H9 (cell line): ENCODE results near the gene TMC3. TPM values are rescaled to one million over a fixed set of nuclear protein-coding genes. Genes with fewer than 3 reads are reported as not detected.
"Not testable (repeated sequence)": the region's sequence is repeated elsewhere in the genome, so short reads cannot be mapped to it uniquely, and the experiment has no call there.

Experiments
- DNase-seq: peaks from one replicate; pipeline ENCODE4 v3.0.0-alpha.2; 2017
- H2AFZ ChIP-seq: one replicate; pipeline ENCODE4 v1.6.1; 2013; ENCODE audit warnings: mild to moderate bottlenecking, low read length, control low read depth, moderate library complexity
- H2AK5ac ChIP-seq: 2 replicates; pipeline ENCODE4 v1.6.1; 2013; ENCODE audit warnings: low read length, control low read depth, mixed read lengths; ENCODE audit not compliant: insufficient read length
- H2BK120ac ChIP-seq: one replicate; pipeline ENCODE4 v1.6.1; 2013; ENCODE audit warnings: low read depth, mild to moderate bottlenecking, low read length, control low read depth, inconsistent platforms; ENCODE audit not compliant: poor library complexity, severe bottlenecking
- H2BK12ac ChIP-seq: 2 replicates; pipeline ENCODE4 v1.6.1; 2013; ENCODE audit warnings: low read length, control low read depth, mixed read lengths, low read depth; ENCODE audit not compliant: insufficient read length
- H2BK15ac ChIP-seq: 2 replicates; pipeline ENCODE4 v1.6.1; 2013; ENCODE audit warnings: low read depth, low read length, control low read depth
- H2BK20ac ChIP-seq: one replicate; pipeline ENCODE4 v1.6.1; 2013; ENCODE audit warnings: low read depth, mild to moderate bottlenecking, low read length, control low read depth, inconsistent platforms; ENCODE audit not compliant: poor library complexity, severe bottlenecking
- H2BK5ac ChIP-seq: 2 replicates; pipeline ENCODE4 v1.6.1; 2013; ENCODE audit warnings: low read length, control low read depth, mixed read lengths; ENCODE audit not compliant: insufficient read length
- H3K14ac ChIP-seq: 2 replicates; pipeline ENCODE4 v1.6.1; 2013; ENCODE audit warnings: low read length, control low read depth; ENCODE audit not compliant: insufficient read depth
- H3K18ac ChIP-seq: 2 replicates; pipeline ENCODE4 v1.6.1; 2013; ENCODE audit warnings: low read depth, mild to moderate bottlenecking, mixed read lengths, low read length, control low read depth; ENCODE audit not compliant: insufficient read length
- H3K23ac ChIP-seq: 2 replicates; pipeline ENCODE4 v1.6.1; 2013; ENCODE audit warnings: low read length, control low read depth, mixed read lengths, low read depth; ENCODE audit not compliant: insufficient read length
- H3K23me2 ChIP-seq: 2 replicates; pipeline ENCODE4 v1.6.1; 2013; ENCODE audit warnings: low read depth, mild to moderate bottlenecking, mixed read lengths, low read length, control low read depth; ENCODE audit not compliant: insufficient read length, poor library complexity, severe bottlenecking
- H3K27ac ChIP-seq: 2 replicates; pipeline ENCODE4 v1.5.1; 2013; ENCODE audit warnings: low read length, control low read depth, mixed read lengths, low read depth; ENCODE audit not compliant: insufficient read length
- H3K27me3 ChIP-seq: 2 replicates; pipeline ENCODE4 v1.6.1; 2013; ENCODE audit warnings: low read length, control low read depth, inconsistent platforms; ENCODE audit not compliant: insufficient read depth
- H3K4ac ChIP-seq: 2 replicates; pipeline ENCODE4 v1.6.1; 2013; ENCODE audit warnings: low read depth, mild to moderate bottlenecking, control low read depth, inconsistent platforms, low read length, moderate library complexity
- H3K4me1 ChIP-seq: 2 replicates; pipeline ENCODE4 v1.6.1; 2013; ENCODE audit warnings: low read length, control low read depth, inconsistent platforms; ENCODE audit not compliant: insufficient read depth
- H3K4me2 ChIP-seq: 2 replicates; pipeline ENCODE4 v1.6.1; 2013; ENCODE audit warnings: low read length, control low read depth, mixed read lengths; ENCODE audit not compliant: insufficient read length, insufficient read depth
- H3K56ac ChIP-seq: 2 replicates; pipeline ENCODE4 v1.6.1; 2013; ENCODE audit warnings: low read depth, mild to moderate bottlenecking, mixed read lengths, low read length, control low read depth; ENCODE audit not compliant: insufficient read length
- H3K79me1 ChIP-seq: 2 replicates; pipeline ENCODE4 v1.6.1; 2013; ENCODE audit warnings: low read depth, mild to moderate bottlenecking, moderate library complexity, low read length, control low read depth, inconsistent platforms; ENCODE audit not compliant: insufficient read depth, poor library complexity, severe bottlenecking
- H3K79me2 ChIP-seq: 2 replicates; pipeline ENCODE4 v1.6.1; 2013; ENCODE audit warnings: low read length, control low read depth, inconsistent platforms; ENCODE audit not compliant: insufficient read depth
- H3K9ac ChIP-seq: 2 replicates; pipeline ENCODE4 v1.6.1; 2013; ENCODE audit warnings: low read length, control low read depth, mixed read lengths; ENCODE audit not compliant: insufficient read length; ENCODE audit errors: extremely low read depth
- H3K9me3 ChIP-seq: one replicate; pipeline ENCODE4 v1.6.1; 2013; ENCODE audit warnings: low read depth, low read length, inconsistent platforms; ENCODE audit not compliant: control insufficient read depth
- H3T11ph ChIP-seq: one replicate; pipeline ENCODE4 v1.6.1; 2013; ENCODE audit warnings: mild to moderate bottlenecking, low read length, control low read depth, inconsistent platforms
- H4K20me1 ChIP-seq: one replicate; pipeline ENCODE4 v1.6.1; 2013; ENCODE audit not compliant: control insufficient read depth, insufficient read length, insufficient read depth
- H4K5ac ChIP-seq: 2 replicates; pipeline ENCODE4 v1.6.1; 2013; ENCODE audit warnings: low read depth, mild to moderate bottlenecking, mixed read lengths, low read length, control low read depth; ENCODE audit not compliant: insufficient read length
- H4K8ac ChIP-seq: replicated peaks from 2 replicates; pipeline ENCODE4 v1.6.1; 2013; ENCODE audit warnings: low read length, control low read depth, mixed read lengths, low read depth; ENCODE audit not compliant: insufficient read length
- H4K91ac ChIP-seq: 2 replicates; pipeline ENCODE4 v1.6.1; 2013; ENCODE audit warnings: low read depth, mild to moderate bottlenecking, moderate library complexity, mixed read lengths, low read length, control low read depth; ENCODE audit not compliant: insufficient read length
- H3K27ac Mint-ChIP-seq, 3 experiments: 2 replicates in 2 of 3; 3 replicates in 1 of 3; pipeline ENCODE4 v1.8.0; 2020 to 2021; ENCODE audit warnings: mixed read lengths in 3 of 3, mild to moderate bottlenecking in 1 of 3, moderate library complexity in 1 of 3
- H3K27me3 Mint-ChIP-seq: 2 replicates; pipeline ENCODE4 v1.8.0; 2021; ENCODE audit warnings: low read depth, mild to moderate bottlenecking, moderate library complexity, mixed read lengths
- H3K36me3 Mint-ChIP-seq, 3 experiments: 2 replicates in 2 of 3; 3 replicates in 1 of 3; pipeline ENCODE4 v1.8.0; 2020 to 2021; ENCODE audit warnings: low read depth in 3 of 3, mixed read lengths in 3 of 3; ENCODE audit not compliant: insufficient read depth in 1 of 3
- H3K4me1 Mint-ChIP-seq, 2 experiments: 2 replicates each; pipeline ENCODE4 v1.8.0; 2020; ENCODE audit warnings: mixed read lengths in 2 of 2
- H3K4me3 Mint-ChIP-seq, 2 experiments: 2 replicates in 1 of 2; 3 replicates in 1 of 2; pipeline ENCODE4 v1.8.0; 2020 to 2021; ENCODE audit warnings: mild to moderate bottlenecking in 2 of 2, mixed read lengths in 2 of 2, moderate library complexity in 1 of 2
- H3K9me3 Mint-ChIP-seq, 2 experiments: 2 replicates in 1 of 2; 3 replicates in 1 of 2; pipeline ENCODE4 v1.8.0; 2020; ENCODE audit warnings: mild to moderate bottlenecking in 2 of 2, mixed read lengths in 2 of 2, moderate library complexity in 1 of 2
- WGBS: extraction: QIAGEN DNeasy Blood & Tissue Kit; methylation state at CpG from one replicate; pipeline ENCODE4 v1.1.7; 2013; ENCODE audit warnings: missing lambda C conversion rate, low lambda C conversion rate, mixed read lengths; ENCODE audit not compliant: insufficient read length; ENCODE audit errors: extremely low coverage; 5-methylcytosine and 5-hydroxymethylcytosine counted together
- total RNA-seq: library from RNA; stranded (reverse); gene quantifications from 2 replicates; pipeline ENCODE4 v1.2.1, GENCODE V29; 2021
- TF ChIP-seq, protein P1 (sequence below): fragments of 200-600 bp; sonication (generic); conservative IDR thresholded peaks from 3 replicates; pipeline ENCODE4 v1.8.0; 2021; ENCODE audit warnings: antibody characterized with exemption, mild to moderate bottlenecking

Gene TMC3
- total RNA-seq, 1 experiment from 2014 or later = not detected

DNA sequence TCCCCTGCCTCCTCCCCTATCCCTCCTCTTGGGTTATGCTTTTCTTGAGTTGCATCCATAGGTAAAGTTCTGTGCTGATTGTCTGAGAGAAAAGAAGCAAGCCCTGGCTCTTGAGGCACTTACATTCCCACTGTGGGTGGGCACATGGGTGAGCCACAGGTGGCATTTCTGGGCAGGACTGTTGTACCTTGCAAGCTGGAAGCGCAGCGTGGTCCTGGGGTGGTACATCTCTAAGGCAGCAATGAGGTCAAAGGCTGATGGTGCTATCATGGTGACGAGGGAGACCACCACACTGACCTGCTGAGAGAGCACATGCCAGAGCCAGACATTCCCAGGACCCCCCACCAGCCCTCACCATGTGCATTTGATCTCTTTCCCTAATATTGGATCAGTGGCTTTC, 24.7 kb downstream of the TMC3 start:
- H3K36me3 Mint-ChIP-seq = no peaks in the 10 kb centered on the region
- Histone ChIP-seq H3K23me2 (no peaks in the 10 kb centered on the region), H2AK5ac (no peak overlapping the region), H3K23ac (no peak overlapping the region), H3T11ph (no peak overlapping the region), H4K8ac (no peak overlapping the region), H3K4me2 (no peak overlapping the region), H3K9ac (no peak overlapping the region), H3K4ac (no peak overlapping the region), H3K27ac (no peak overlapping the region), H2BK12ac (no peak overlapping the region), H2BK120ac (no peak overlapping the region), H2BK15ac (no peak overlapping the region), H4K5ac (no peak overlapping the region), H3K79me2 (no peaks in the 10 kb centered on the region), H3K56ac (no peak overlapping the region), H4K20me1 (no peaks in the 10 kb centered on the region), H3K18ac (no peak overlapping the region), H3K4me1 (no peaks in the 10 kb centered on the region), H2BK20ac (no peak overlapping the region), H2AFZ (no peak overlapping the region), H3K79me1 (no peaks in the 10 kb centered on the region), H3K14ac (no peak overlapping the region), H2BK5ac (no peak overlapping the region), H4K91ac (no peak overlapping the region), H3K9me3 (no peaks in the 10 kb centered on the region), H3K27me3 (no peaks in the 10 kb centered on the region)
- H3K9me3 Mint-ChIP-seq = peaks cover 0 to 4% of the 10 kb centered on the region in 2 experiments; a peak in 1 of 5 replicates
- WGBS = no CpG with 5 or more reads among the region's 3 CpGs
- peaks cover 8 to 9% of the 10 kb centered on the region in 2 experiments for H3K4me1 Mint-ChIP-seq
- no peak overlapping the region for H3K27ac Mint-ChIP-seq
- H3K27me3 Mint-ChIP-seq = no peaks in the 10 kb centered on the region; the same call in 1 of the 2 replicates
- no peak overlapping the region for H3K4me3 Mint-ChIP-seq
- DNase-seq = no peak
- TF ChIP-seq, protein P1, sequence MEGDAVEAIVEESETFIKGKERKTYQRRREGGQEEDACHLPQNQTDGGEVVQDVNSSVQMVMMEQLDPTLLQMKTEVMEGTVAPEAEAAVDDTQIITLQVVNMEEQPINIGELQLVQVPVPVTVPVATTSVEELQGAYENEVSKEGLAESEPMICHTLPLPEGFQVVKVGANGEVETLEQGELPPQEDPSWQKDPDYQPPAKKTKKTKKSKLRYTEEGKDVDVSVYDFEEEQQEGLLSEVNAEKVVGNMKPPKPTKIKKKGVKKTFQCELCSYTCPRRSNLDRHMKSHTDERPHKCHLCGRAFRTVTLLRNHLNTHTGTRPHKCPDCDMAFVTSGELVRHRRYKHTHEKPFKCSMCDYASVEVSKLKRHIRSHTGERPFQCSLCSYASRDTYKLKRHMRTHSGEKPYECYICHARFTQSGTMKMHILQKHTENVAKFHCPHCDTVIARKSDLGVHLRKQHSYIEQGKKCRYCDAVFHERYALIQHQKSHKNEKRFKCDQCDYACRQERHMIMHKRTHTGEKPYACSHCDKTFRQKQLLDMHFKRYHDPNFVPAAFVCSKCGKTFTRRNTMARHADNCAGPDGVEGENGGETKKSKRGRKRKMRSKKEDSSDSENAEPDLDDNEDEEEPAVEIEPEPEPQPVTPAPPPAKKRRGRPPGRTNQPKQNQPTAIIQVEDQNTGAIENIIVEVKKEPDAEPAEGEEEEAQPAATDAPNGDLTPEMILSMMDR = no peak

DNA sequence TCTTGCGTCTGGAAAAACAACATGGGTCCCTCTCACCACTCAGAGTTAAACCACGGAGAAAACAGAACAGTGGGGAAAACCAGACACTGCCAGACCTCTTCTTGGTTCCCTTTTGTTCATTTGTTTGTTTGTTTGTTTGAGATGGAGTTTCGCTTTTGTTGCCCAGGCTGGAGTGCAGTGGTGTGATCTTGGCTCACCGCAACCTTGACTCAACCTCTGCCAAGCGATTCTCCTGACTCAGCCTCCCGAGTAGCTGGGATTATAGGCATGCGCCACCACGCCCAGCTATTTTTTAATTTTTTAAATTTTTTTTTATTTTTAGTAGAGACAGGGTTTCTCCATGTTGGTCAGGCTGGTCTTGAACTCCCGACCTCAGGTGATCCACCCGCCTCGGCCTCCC, 25.3 kb downstream of the TMC3 start:
- not testable (repeated sequence) for H2BK15ac ChIP-seq, H2BK5ac ChIP-seq, H3K27ac ChIP-seq, H4K5ac ChIP-seq, H3K18ac ChIP-seq, H3K36me3 Mint-ChIP-seq, H3K27me3 Mint-ChIP-seq, H2AFZ ChIP-seq, H3K9me3 Mint-ChIP-seq, H2AK5ac ChIP-seq, H3K79me2 ChIP-seq, H3K4me2 ChIP-seq, H2BK120ac ChIP-seq, H2BK12ac ChIP-seq, H3K27me3 ChIP-seq, H3K14ac ChIP-seq, H3K4me1 Mint-ChIP-seq, H3K23me2 ChIP-seq, H3K27ac Mint-ChIP-seq, H4K8ac ChIP-seq, DNase-seq, H3K9ac ChIP-seq, H3K4me1 ChIP-seq, H3K9me3 ChIP-seq, H3K56ac ChIP-seq, H2BK20ac ChIP-seq, H3K79me1 ChIP-seq, H3K4me3 Mint-ChIP-seq, H4K20me1 ChIP-seq, H3K23ac ChIP-seq, H3T11ph ChIP-seq, H4K91ac ChIP-seq, H3K4ac ChIP-seq
- no CpG with 5 or more reads among the region's 11 CpGs for WGBS
